HG03280 (cell line): ENCODE data around the gene KRTAP21-3.
"Not testable (repeated sequence)": the region's sequence is repeated elsewhere in the genome, so short reads cannot be mapped to it uniquely, and the experiment has no call there.

ENCODE experiments used
- ATAC-seq: cut with Tn5 transposase; IDR thresholded peaks from one replicate; pipeline ENCODE4 v1.9.1; 2021; ENCODE audit warnings: mild to moderate bottlenecking, moderate library complexity; ENCODE audit not compliant: unreplicated experiment

The KRTAP21-3 gene, protein sequence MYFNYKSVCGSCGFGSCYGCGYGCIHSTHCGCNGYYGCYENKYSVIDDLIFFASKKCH

GRCh38 chr21:30718239-30718909 is at the start of gene KRTAP21-3:
TSS of gene KRTAP21-3 (minus strand) at chr21:30718777. CDS start at chr21:30718759, 18 bp downstream.
- no peak for ATAC-seq

DNA sequence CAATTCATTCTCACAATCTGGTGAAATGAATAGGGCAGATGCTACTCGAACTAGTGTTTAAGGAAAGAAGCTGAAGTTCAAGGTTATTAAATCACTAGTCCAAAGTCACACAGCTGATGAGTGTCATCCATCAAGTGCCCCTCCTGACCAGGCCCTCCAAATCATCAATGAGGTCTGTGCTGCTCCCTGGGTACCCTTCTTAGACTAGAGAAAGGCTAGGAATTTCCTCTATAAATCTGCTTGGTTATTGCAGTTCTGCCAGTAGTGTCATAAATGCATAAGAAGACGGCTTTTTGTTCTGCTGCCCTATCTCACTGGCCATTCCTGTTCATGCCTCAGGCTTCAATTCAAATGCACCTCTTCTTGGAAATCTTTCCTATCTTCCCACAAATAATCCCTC is 42.2 kb upstream of the KRTAP21-3 start:
- ATAC-seq = no peak

GRCh38 chr21:30758306-30758705 is 39.7 kb upstream of the KRTAP21-3 start:
- ATAC-seq = no peak

- ATAC-seq = not testable (repeated sequence)
Measured at GRCh38 chr21:30755328-30755727, 36.8 kb upstream of the KRTAP21-3 start, which contains the start of gene KRTAP21-1. TSS of gene KRTAP21-1 (minus strand) at chr21:30755428. CDS start at chr21:30755378, 50 bp downstream.

- no peak for ATAC-seq
Measured at GRCh38 chr21:30747159-30747558, 28.6 kb upstream of the KRTAP21-3 start, which contains the start of gene KRTAP21-2. TSS of gene KRTAP21-2 (minus strand) at chr21:30747259. CDS start at chr21:30747202, 57 bp downstream.

DNA sequence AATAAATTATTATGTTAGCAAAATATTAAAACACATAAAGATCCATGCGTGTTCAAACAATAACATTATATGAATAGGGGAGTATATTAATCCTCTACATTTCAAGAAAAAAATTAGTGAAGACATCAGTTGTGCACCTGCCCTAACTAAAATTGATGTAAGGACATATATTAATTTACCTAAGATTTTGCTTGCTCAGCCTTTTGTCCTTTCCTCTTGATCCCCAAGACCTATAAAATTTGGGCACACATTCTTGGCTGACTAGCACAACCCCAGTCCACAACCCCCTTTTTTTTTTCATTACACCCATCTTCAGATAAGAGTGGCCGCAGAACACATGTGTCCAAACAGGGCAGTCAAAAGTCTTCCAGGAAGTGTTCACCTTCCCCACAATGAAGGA is 21.9 kb upstream of the KRTAP21-3 start:
- ATAC-seq = no peak

- ATAC-seq = no peak
Measured at GRCh38 chr21:30733026-30733425, 14.4 kb upstream of the KRTAP21-3 start.

DNA sequence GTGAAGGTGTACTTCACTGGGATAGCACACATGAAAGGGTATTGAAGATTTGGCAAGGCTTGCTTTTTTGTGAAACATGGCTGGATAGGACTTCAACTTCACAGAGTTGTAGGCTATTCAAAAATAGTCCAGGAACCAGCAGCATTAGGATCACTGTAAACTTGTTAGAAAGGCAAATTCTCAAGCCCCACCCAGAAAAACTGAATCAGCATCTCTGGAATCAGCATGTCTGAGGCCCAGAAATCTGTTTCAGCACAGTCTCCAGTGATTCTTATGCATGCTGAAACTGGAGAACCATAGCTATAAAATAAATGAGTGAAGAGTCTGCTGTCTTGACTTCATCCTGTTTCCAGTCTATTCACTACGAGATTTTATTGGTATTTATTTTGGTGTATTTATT is 8.1 kb upstream of the KRTAP21-3 start:
- ATAC-seq = no peak

DNA sequence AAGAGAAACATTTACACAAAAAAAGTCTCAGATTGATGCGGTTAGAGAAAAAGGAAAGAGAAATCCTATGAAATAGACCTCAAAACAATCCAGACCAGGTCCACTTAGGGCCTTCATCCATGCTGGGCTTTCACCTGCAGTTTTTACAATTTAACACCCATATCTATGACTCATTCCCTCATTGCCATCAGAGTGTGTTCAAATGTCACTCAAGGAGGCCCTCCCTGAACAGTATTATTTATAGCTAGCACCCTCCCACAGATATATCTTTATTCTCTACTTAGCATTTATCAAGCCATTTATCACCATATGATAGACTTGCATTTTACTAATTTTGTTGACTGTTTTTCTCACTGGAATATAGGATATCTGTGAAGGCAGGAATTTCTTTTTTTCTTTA is 824 bp upstream of the KRTAP21-3 start:
- no peak for ATAC-seq

- no peak for ATAC-seq
Measured at GRCh38 chr21:30717105-30717504, 1.5 kb downstream of the KRTAP21-3 start.

GRCh38 chr21:30714946-30715345 is 3.6 kb downstream of the KRTAP21-3 start:
- no peak for ATAC-seq

- ATAC-seq = no peak
Measured at GRCh38 chr21:30714456-30714855, 4.1 kb downstream of the KRTAP21-3 start.

DNA sequence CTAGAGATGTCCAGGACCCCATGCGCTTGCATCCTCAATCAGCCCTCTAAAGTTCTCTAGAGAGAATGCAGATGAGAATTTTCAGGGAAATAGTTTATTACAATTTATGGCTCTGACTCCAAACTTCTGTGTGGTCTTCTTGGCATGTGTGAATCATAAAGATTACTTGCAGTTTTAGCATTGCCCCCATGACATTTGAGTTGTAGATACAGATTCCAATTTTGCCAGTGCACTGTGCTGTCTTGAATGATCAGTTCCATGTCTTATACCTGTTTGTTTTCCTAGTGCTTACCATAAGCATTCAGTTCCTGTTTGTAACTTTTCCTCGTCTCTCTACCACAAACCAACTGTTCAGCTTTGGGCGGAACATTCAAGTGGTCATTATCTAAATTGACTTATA is 4.8 kb downstream of the KRTAP21-3 start:
- ATAC-seq = no peak

GRCh38 chr21:30710499-30710898 is 8.1 kb downstream of the KRTAP21-3 start:
- ATAC-seq = no peak

GRCh38 chr21:30707409-30707808 is 11.2 kb downstream of the KRTAP21-3 start:
- no peak for ATAC-seq

- no peak for ATAC-seq
Measured at GRCh38 chr21:30695956-30696355, 22.6 kb downstream of the KRTAP21-3 start.

GRCh38 chr21:30689822-30690221 is 28.8 kb downstream of the KRTAP21-3 start:
- ATAC-seq = no peak

GRCh38 chr21:30684506-30684905 is 34.1 kb downstream of the KRTAP21-3 start:
- ATAC-seq = no peak

DNA sequence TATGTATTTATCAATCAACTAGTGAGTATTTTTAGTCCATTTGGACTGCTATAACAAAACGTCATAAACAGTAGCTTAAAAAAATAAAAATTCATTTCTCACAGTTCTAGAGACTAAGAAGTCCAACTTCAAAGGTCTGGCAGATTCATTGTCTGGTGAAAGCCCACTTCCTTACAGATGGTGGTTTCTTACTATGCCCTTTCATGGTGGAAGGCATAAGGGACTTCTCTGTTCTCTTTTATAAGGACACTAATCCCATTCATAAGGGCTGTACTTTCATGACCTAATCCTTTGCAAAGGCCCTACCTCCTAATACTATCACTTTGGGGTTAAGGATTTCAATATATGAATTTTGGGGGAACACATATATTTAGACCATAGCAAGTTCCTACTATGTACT is 38.0 kb downstream of the KRTAP21-3 start:
- no peak for ATAC-seq

GRCh38 chr21:30676737-30677136 is 41.8 kb downstream of the KRTAP21-3 start:
- ATAC-seq = no peak

- no peak for ATAC-seq
Measured at GRCh38 chr21:30674312-30674711, 44.3 kb downstream of the KRTAP21-3 start.

- ATAC-seq = no peak
Measured at GRCh38 chr21:30672985-30673650, 45.5 kb downstream of the KRTAP21-3 start.
